ENCODE results near the gene OR2D3.
"Not testable (repeated sequence)": the region's sequence is repeated elsewhere in the genome, so short reads cannot be mapped to it uniquely, and the experiment has no call there.

OR2D3 gene, protein sequence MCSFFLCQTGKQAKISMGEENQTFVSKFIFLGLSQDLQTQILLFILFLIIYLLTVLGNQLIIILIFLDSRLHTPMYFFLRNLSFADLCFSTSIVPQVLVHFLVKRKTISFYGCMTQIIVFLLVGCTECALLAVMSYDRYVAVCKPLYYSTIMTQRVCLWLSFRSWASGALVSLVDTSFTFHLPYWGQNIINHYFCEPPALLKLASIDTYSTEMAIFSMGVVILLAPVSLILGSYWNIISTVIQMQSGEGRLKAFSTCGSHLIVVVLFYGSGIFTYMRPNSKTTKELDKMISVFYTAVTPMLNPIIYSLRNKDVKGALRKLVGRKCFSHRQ

DNA sequence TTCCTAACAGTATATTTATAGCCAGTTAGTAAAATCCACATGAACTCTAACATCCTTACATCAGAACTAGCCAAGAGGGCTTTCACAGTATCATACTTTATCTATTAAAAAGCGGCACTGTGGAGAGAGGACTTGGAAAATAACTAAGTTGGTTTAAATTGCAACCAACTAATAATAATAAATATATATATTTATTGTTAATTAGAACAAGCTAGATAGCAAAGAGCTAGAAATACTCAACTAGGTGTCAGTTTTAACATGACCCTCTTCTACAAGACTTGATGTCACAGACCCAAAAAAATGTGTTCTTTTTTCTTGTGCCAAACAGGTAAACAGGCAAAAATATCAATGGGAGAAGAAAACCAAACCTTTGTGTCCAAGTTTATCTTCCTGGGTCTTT is at the start of gene OR2D3:
TSS of gene OR2D3 (plus strand) at position 301 of the 400 bp plus-strand sequence. CDS start at position 301, 0 bp downstream.
- DNase-seq (ENCODE audit: low read depth) = no peak
- H3K4me3 ChIP-seq (ENCODE audit: low read depth, low read length) = no peak within 1 kb of the TSS
- TF ChIP-seq, protein P1, sequence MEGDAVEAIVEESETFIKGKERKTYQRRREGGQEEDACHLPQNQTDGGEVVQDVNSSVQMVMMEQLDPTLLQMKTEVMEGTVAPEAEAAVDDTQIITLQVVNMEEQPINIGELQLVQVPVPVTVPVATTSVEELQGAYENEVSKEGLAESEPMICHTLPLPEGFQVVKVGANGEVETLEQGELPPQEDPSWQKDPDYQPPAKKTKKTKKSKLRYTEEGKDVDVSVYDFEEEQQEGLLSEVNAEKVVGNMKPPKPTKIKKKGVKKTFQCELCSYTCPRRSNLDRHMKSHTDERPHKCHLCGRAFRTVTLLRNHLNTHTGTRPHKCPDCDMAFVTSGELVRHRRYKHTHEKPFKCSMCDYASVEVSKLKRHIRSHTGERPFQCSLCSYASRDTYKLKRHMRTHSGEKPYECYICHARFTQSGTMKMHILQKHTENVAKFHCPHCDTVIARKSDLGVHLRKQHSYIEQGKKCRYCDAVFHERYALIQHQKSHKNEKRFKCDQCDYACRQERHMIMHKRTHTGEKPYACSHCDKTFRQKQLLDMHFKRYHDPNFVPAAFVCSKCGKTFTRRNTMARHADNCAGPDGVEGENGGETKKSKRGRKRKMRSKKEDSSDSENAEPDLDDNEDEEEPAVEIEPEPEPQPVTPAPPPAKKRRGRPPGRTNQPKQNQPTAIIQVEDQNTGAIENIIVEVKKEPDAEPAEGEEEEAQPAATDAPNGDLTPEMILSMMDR (IDR thresholded peaks at IDR 0.05; ENCODE audit: insufficient read depth, low read depth, low read length, missing control alignments) = no peak

DNA sequence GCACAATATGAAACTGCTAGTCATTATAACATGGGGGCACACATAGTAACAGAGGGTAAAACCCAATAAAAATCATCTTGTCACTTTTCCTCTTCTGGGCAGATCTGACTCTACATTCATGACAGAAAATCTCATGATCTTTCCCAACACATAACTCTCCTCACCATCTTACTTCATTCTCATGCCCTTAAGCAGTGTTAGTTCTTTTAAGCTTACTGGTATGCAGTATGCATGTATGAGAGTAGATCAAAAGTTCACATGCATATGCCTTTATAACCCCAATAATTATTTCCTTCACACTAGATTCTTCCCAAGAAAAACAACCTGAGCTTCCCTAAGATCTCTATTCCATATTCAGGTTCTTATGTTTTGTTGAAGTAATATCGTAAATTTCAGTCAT is 49.5 kb upstream of the OR2D3 start:
- H3K4me3 ChIP-seq (ENCODE audit: low read depth, low read length) = no peak overlapping the region
- DNase-seq (ENCODE audit: low read depth) = no peak
- TF ChIP-seq, protein P1 (IDR thresholded peaks at IDR 0.05; ENCODE audit: insufficient read depth, low read depth, low read length, missing control alignments) = no peak

DNA sequence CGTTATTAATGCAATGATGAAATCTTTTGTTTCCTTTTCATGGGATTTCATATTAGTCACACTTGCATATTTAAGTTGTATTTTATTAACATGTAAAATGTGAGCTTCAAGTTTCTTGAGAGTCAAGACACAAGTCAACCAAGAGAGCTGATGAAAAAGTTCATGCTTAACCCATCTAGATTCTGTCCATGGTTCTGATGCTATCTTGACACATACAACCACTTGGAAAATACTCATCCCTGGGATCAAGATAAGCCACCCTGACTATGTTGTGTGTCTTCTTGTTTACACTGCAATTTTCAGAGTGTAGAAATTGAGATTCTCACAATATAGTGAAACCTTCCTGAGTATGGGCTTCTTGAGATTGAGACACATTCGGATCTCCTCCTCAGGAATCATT is 45.0 kb upstream of the OR2D3 start:
- H3K4me3 ChIP-seq (ENCODE audit: low read depth, low read length) = no peak overlapping the region
- TF ChIP-seq, protein P1 (IDR thresholded peaks at IDR 0.05; ENCODE audit: insufficient read depth, low read depth, low read length, missing control alignments) = no peak
- DNase-seq (ENCODE audit: low read depth) = no peak

DNA sequence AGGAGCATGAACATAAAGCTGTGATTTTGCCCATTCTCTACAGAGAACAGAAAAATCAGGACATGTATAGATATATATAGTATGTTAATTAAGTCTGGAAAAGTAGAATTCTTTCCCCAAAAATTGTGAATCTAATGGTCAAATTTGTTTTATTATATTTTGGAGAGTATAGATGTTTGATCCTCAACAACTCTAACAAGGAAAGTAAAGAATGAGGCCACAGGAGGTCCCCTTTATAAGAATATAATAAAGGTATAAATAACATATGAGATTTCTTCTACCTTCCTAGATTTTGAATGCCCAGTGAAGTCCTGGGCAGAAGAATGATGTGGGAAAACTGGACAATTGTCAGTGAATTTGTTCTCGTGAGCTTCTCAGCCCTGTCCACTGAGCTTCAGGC is 44.5 kb upstream of the OR2D3 start, which contains the start of gene OR10A4:
TSS of gene OR10A4 (plus strand) at position 301 of the 400 bp plus-strand sequence. CDS start at position 324, 23 bp downstream.
- TF ChIP-seq, protein P1 (IDR thresholded peaks at IDR 0.05; ENCODE audit: insufficient read depth, low read depth, low read length, missing control alignments) = no peak
- DNase-seq (ENCODE audit: low read depth) = no peak
- H3K4me3 ChIP-seq (ENCODE audit: low read depth, low read length) = no peak within 1 kb of the TSS

DNA sequence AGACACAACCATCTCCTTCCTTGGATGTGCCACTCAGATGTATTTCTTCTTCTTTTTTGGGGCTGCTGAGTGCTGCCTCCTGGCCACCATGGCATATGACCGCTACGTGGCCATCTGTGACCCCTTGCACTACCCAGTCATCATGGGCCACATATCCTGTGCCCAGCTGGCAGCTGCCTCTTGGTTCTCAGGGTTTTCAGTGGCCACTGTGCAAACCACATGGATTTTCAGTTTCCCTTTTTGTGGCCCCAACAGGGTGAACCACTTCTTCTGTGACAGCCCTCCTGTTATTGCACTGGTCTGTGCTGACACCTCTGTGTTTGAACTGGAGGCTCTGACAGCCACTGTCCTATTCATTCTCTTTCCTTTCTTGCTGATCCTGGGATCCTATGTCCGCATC is 43.9 kb upstream of the OR2D3 start:
- TF ChIP-seq, protein P1 (IDR thresholded peaks at IDR 0.05; ENCODE audit: insufficient read depth, low read depth, low read length, missing control alignments) = no peak
- peak; percentile 49 for DNase-seq (ENCODE audit: low read depth)
- H3K4me3 ChIP-seq (ENCODE audit: low read depth, low read length) = no peak overlapping the region

DNA sequence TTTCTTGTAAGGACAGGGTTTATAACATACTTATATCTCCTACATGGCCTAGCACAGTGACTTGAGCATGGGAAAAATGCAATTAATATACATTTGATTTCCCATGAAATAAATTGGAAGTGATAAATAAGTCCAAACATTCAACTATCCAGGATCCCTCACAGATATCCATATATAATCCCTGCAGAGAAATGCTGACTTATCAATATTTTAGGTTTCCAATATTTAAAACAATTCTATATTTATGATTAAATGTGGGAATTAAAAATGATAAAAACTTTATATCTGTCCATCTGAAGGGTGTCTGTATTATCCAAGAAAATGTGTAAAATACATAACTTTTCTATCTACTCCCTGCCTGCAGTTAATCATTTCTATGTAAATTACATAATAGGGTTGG is 38.1 kb upstream of the OR2D3 start:
- DNase-seq (ENCODE audit: low read depth) = no peak
- TF ChIP-seq, protein P1 (IDR thresholded peaks at IDR 0.05; ENCODE audit: insufficient read depth, low read depth, low read length, missing control alignments) = no peak
- no peak overlapping the region for H3K4me3 ChIP-seq (ENCODE audit: low read depth, low read length)

DNA sequence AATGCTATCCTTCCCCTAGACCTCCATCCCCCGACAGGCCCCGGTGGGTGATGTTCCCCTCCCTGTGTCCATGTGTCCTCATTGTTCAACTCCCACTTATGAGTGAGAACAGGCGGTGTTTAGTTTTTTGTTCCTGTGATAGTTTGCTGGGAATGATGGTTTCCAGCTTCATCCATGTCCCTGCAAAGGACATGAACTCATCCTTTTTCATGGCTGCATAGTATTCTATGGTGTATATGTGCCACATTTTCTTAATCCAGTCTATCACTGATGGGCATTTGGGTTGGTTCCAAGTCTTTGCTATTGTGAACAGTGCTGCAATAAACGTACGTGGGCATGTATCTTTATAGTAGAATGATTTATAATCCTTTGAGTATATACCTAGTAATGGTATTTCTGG is 33.1 kb upstream of the OR2D3 start:
- not testable (repeated sequence) for DNase-seq (ENCODE audit: low read depth); H3K4me3 ChIP-seq (ENCODE audit: low read depth, low read length)

Measured in GM12865 (cell line).